HL-60 (cell line): ENCODE data around the gene AP1AR.
A peak's percentile ranks its signal among the peaks of the same experiment; 100 is the strongest.

Source experiments
- CTCF ChIP-seq: IDR thresholded peaks from one replicate; pipeline ENCODE4 v1.5.1; 2011; ENCODE audit warnings: low read length, control low read depth, inconsistent platforms; ENCODE audit not compliant: insufficient read depth
- REST ChIP-seq: IDR thresholded peaks from 2 replicates; pipeline ENCODE4 v1.6.1; 2012; ENCODE audit warnings: low read depth; ENCODE audit not compliant: insufficient replicate concordance

- TF ChIP-seq CTCF, result no peak
- peak; percentile 40 for TF ChIP-seq REST
These were observed at the start of gene AP1AR for GRCh38 chr4:112231779-112232713.
